Posterior cingulate gyrus (tissue), 11 donors: ENCODE results near the gene MYO1B.

Experiments
- DNase-seq, 10 donors: peaks; one replicate each; pipeline versions ENCODE4 v3.0.0 to v3.0.0-alpha.2; 2020 to 2021; ENCODE audit warnings: mixed read lengths in 3 of 10
- intact Hi-C: fragments of 100-400 bp; cut with DNase I; formaldehyde crosslinking; loops from one replicate; pipeline ENCODE4 v1.15.1; 2023

MYO1B gene

GRCh38 chr2:191225126-191225525 is 20.1 kb upstream of the MYO1B start:
- DNase-seq = no peak
- intact Hi-C loops = no loop called here

- no peak for DNase-seq
- intact Hi-C loops = no loop called here
Observed at GRCh38 chr2:191225690-191226089, 19.5 kb upstream of the MYO1B start.

- intact Hi-C loops = no loop called here
- no peak for DNase-seq
Observed at GRCh38 chr2:191226196-191226595, 19.0 kb upstream of the MYO1B start.

- intact Hi-C loops = no loop called here
- DNase-seq = no peak
Observed at GRCh38 chr2:191228333-191228732, 16.9 kb upstream of the MYO1B start.

GRCh38 chr2:191228861-191229260 is 16.3 kb upstream of the MYO1B start:
- peak in 1 of 10 donors; percentile 76 for DNase-seq
- intact Hi-C loops = no loop called here

- intact Hi-C loops = no loop called here
- no peak for DNase-seq
Observed at GRCh38 chr2:191230174-191230573, 15.0 kb upstream of the MYO1B start.

GRCh38 chr2:191231995-191232394 is 13.2 kb upstream of the MYO1B start:
- no peak for DNase-seq
- intact Hi-C loops = no loop called here

GRCh38 chr2:191233533-191233932 is 11.7 kb upstream of the MYO1B start:
- intact Hi-C loops = no loop called here

GRCh38 chr2:191234376-191234775 is 10.8 kb upstream of the MYO1B start:
- DNase-seq = no peak
- intact Hi-C loops = no loop called here

More at GRCh38 chr2:191233533-191233932, 11.7 kb upstream of the MYO1B start:
- no peak for DNase-seq

- DNase-seq = no peak
- intact Hi-C loops = no loop called here
Observed at GRCh38 chr2:191240871-191241270, 4.3 kb upstream of the MYO1B start.

GRCh38 chr2:191241418-191241817 is 3.8 kb upstream of the MYO1B start:
- DNase-seq = no peak
- intact Hi-C loops = no loop called here

- no peak for DNase-seq
- intact Hi-C loops = no loop called here
Observed at GRCh38 chr2:191243154-191243553, 2.0 kb upstream of the MYO1B start.

- DNase-seq = no peak
- intact Hi-C loops = no loop called here
Observed at GRCh38 chr2:191244350-191244749, 854 bp upstream of the MYO1B start.

GRCh38 chr2:191245869-191246531 is 796 bp downstream of the MYO1B start:
- peak in 3 of 10 donors; percentile 10 to 84 (median 70) for DNase-seq
- intact Hi-C loops = no loop called here

GRCh38 chr2:191246820-191247380 is 1.7 kb downstream of the MYO1B start:
- intact Hi-C loops = no loop called here
- no peak for DNase-seq

- intact Hi-C loops = no loop called here
- DNase-seq = no peak
Observed at GRCh38 chr2:191247381-191248057, 2.3 kb downstream of the MYO1B start.

- intact Hi-C loops = no loop called here
- DNase-seq = no peak
Observed at GRCh38 chr2:191249156-191249813, 4.1 kb downstream of the MYO1B start.

- intact Hi-C loops = no loop called here
- DNase-seq = no peak
Observed at GRCh38 chr2:191250400-191250799, 5.2 kb downstream of the MYO1B start.

- intact Hi-C loops = no loop called here
- DNase-seq = no peak
Observed at GRCh38 chr2:191250986-191251385, 5.8 kb downstream of the MYO1B start.

- no peak for DNase-seq
- intact Hi-C loops = no loop called here
Observed at GRCh38 chr2:191252699-191253098, 7.5 kb downstream of the MYO1B start.

- intact Hi-C loops = no loop called here
- DNase-seq = no peak
Observed at GRCh38 chr2:191253476-191253875, 8.3 kb downstream of the MYO1B start.

- intact Hi-C loops = no loop called here
- no peak for DNase-seq
Observed at GRCh38 chr2:191255271-191255670, 10.1 kb downstream of the MYO1B start.
